Naive thymus-derived CD8-positive, alpha-beta T cell (primary cell): ENCODE data around the gene DMC1. TPM values are rescaled to one million over a fixed set of nuclear protein-coding genes. Genes with fewer than 3 reads are reported as not detected.
"Not testable (repeated sequence)": the region's sequence is repeated elsewhere in the genome, so short reads cannot be mapped to it uniquely, and the experiment has no call there.

Source experiments
- ATAC-seq, 2 donors: fragments of 150-1000 bp; cut with Tn5 transposase in 1 of 2; sonication (Bioruptor Pico), chemical (Tn5 transposase) in 1 of 2; 1 replicate in 1 of 2; 2 replicates in 1 of 2; pipeline ENCODE4 v1.10.0; 2021; ENCODE audit warnings: mild to moderate bottlenecking in 2 of 2, moderate library complexity in 2 of 2
- POLR2A ChIA-PET: fragments of 350-600 bp; sonication (Branson Sonifier 250); formaldehyde crosslinking; loops from one replicate; lab custom pipeline; 2021; ENCODE audit warnings: antibody characterized with exemption; lab: Charles Lee
- DNase-seq, 10 donors: peaks; one replicate each; pipeline versions ENCODE4 v3.0.0 to v3.0.0-alpha.2; 2020 to 2022
- H3K27ac Mint-ChIP-seq, 10 donors: one replicate each; pipeline ENCODE4 v1.8.0; 2020 to 2022; ENCODE audit warnings: mild to moderate bottlenecking in 10 of 10, mixed read lengths in 10 of 10, moderate library complexity in 4 of 10, inconsistent platforms in 1 of 10
- H3K27me3 Mint-ChIP-seq, 5 donors: one replicate each; pipeline ENCODE4 v1.8.0; 2021 to 2022; ENCODE audit warnings: mixed read lengths in 5 of 5
- H3K36me3 Mint-ChIP-seq, 3 donors: one replicate each; pipeline ENCODE4 v1.8.0; 2020 to 2022; ENCODE audit warnings: mixed read lengths in 3 of 3, mild to moderate bottlenecking in 2 of 3, inconsistent platforms in 1 of 3
- H3K4me1 Mint-ChIP-seq, 4 donors: one replicate each; pipeline ENCODE4 v1.8.0; 2021 to 2022; ENCODE audit warnings: mixed read lengths in 4 of 4
- H3K4me3 Mint-ChIP-seq, 10 donors: one replicate each; pipeline ENCODE4 v1.8.0; 2020 to 2022; ENCODE audit warnings: mild to moderate bottlenecking in 10 of 10, mixed read lengths in 10 of 10, moderate library complexity in 6 of 10, inconsistent platforms in 1 of 10
- H3K9me3 Mint-ChIP-seq, 9 donors: one replicate each; pipeline ENCODE4 v1.8.0; 2020 to 2022; ENCODE audit warnings: mixed read lengths in 9 of 9, mild to moderate bottlenecking in 3 of 9, inconsistent platforms in 1 of 9, moderate library complexity in 1 of 9
- polyA plus RNA-seq, 3 donors: library from polyadenylated mRNA; unstranded; fragments of 300-500 nt; fragmentation: Illumina TruSeq; gene quantifications; one replicate each; pipeline ENCODE4 v1.2.3, GENCODE V29; 2021
- total RNA-seq, 8 experiments: library from RNA in 2 of 8; stranded (reverse) in 2 of 8; gene quantifications; one replicate each; pipeline ENCODE4 v1.2.3 and lab custom pipeline; 2021 to 2026

The DMC1 gene
- total and polyA plus RNA-seq, 5 experiments from 2014 or later = 0.73 TPM; not detected in 4

DNA sequence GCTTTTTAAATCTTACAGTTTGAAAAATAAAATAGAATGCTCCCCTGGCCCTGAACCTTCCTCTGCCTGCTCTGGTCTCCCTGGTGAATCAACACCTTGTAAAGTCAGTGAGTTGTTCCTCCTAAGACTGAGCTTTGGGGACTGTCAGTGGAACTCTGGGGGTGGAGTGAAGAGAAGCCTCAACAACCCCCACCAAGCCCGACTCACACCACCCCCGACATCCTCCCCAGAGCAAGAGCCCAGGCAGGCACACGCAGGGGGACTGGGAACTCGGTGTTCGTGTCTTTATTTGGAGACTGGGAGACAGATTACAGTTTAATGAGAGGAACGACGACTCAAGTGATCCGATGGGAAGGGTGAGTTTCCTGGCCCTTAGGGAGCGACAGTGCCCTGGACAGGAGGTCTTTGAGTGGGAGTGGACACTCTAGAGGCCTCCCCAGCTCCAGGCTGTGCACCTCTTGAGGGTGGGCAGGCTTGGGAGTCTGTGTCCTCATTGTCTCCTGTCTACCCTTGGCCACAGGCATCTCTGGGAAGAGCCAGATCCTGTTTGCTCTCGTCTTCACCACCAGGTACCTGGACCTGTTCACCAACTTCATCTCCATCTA lies 95.9 kb downstream of the DMC1 start:
- Mint-ChIP-seq H3K4me1 (peaks cover 0 to 15% (median 5%) of the 10 kb centered on the region in 4 donors), H3K27ac (peak overlapping the region in 2 of 10 donors; percentile 29 to 55), H3K27me3 (peaks cover 0 to 4% (median 0%) of the 10 kb centered on the region in 5 donors), H3K4me3 (no peak overlapping the region), H3K9me3 (no peaks in the 10 kb centered on the region), H3K36me3 (peaks cover 0 to 2% (median 0%) of the 10 kb centered on the region in 3 donors)
- ATAC-seq (no peak), DNase-seq (no peak)
- POLR2A ChIA-PET = no interaction called here

DNA sequence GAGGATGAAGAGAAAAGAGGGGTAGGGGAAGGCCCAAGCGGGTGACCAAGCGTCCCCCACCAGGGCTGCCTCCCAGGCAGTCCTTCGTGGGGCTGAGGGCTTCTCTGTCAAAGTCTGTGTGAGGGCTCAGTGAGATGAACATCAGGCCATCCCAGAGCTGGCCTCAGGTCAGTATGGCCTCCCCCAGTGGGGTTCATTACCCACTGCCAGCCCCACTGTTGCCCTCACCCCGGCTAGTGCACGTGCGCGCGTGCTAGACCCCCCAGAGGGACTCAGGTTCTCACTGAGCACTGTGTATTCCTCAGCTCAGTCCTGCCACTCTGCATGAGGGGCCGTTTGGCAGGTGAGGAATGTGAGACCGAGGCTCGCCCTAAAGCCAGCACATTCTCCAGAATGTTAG lies 98.7 kb downstream of the DMC1 start:
- Mint-ChIP-seq H3K9me3 (no peaks in the 10 kb centered on the region), H3K4me1 (peaks cover 5 to 22% (median 15%) of the 10 kb centered on the region in 4 donors), H3K27ac (no peak overlapping the region), H3K27me3 (peaks cover 2 to 15% (median 13%) of the 10 kb centered on the region in 5 donors), H3K36me3 (peaks cover 0 to 2% (median 0%) of the 10 kb centered on the region in 3 donors), H3K4me3 (no peak overlapping the region)
- ATAC-seq (no peak), DNase-seq (peak in 1 of 10 donors; percentile 56)
- POLR2A ChIA-PET = no interaction called here

DNA sequence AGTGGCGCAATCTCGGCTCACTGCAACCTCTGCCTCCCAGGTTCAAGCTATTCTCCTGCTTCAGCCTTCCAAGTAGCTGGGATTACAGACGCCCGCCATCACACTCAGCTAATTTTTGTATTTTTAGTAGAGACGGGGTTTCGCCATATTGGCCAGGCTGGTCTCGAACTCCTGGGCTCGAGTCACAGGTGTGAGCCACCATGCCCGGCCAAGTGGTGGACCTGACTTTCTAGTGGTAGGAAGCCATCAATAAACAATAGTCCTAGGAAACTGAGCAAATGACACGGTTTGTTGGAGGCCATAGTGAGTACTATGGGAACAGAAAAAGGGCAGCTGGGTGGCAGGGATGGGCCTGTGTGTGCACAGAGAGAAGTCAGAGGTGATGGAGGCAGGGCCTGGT lies 99.8 kb downstream of the DMC1 start:
- POLR2A ChIA-PET = interaction anchor here (0.6 kb wide), 1 partner anchor 52 kb away, joined by 8 read pairs; no protein-coding TSS in a partner anchor
- ATAC-seq, H3K9me3 Mint-ChIP-seq, H3K36me3 Mint-ChIP-seq, DNase-seq: not testable (repeated sequence)
- Mint-ChIP-seq H3K4me3 (peak overlapping the region in 2 of 10 donors; percentile 19 to 36), H3K27ac (peak overlapping the region in 1 of 10 donors; percentile 59), H3K4me1 (peaks cover 5 to 17% (median 13%) of the 10 kb centered on the region in 4 donors), H3K27me3 (peaks cover 2 to 26% (median 13%) of the 10 kb centered on the region in 5 donors)

- H3K27ac Mint-ChIP-seq = no peak overlapping the region
- POLR2A ChIA-PET = interaction anchor here (1.4 kb wide), 1 partner anchor 15 kb away, joined by 3 read pairs; no protein-coding TSS in a partner anchor
Observed at GRCh38 chr22:38469306-38469781, 100.6 kb downstream of the DMC1 start.

More at GRCh38 chr22:38469306-38469781, 100.6 kb downstream of the DMC1 start:
- Mint-ChIP-seq H3K9me3 (no peaks in the 10 kb centered on the region), H3K4me3 (peak overlapping the region in 1 of 10 donors; percentile 63), H3K27me3 (peaks cover 2 to 30% (median 14%) of the 10 kb centered on the region in 5 donors), H3K4me1 (peaks cover 5 to 15% (median 12%) of the 10 kb centered on the region in 4 donors), H3K36me3 (peaks cover 0 to 2% (median 0%) of the 10 kb centered on the region in 3 donors)
- ATAC-seq (no peak), DNase-seq (no peak)

Other genes with a start within 250 kb of the DMC1 start
- gene KCNJ4, start 115.0 kb downstream of the DMC1 start, total RNA-seq = not detected
- not detected for gene KCNJ4, start 115.0 kb downstream of the DMC1 start, polyA plus RNA-seq
- not detected for gene KDELR3, start 102.1 kb downstream of the DMC1 start, total RNA-seq
- under 1 TPM in 2 of 3 donors, not detected in 1; 0.11 to 0.28 TPM for gene KDELR3, start 102.1 kb downstream of the DMC1 start, polyA plus RNA-seq
- 1,000 to 10,000 TPM; 1,031 to 1,044 TPM for gene DDX17, start 63.9 kb downstream of the DMC1 start, total RNA-seq
- 10 to 100 TPM; 27.3 to 38.7 (median 28.2) TPM for gene DDX17, start 63.9 kb downstream of the DMC1 start, polyA plus RNA-seq
- gene FAM227A, start 86.2 kb upstream of the DMC1 start, total RNA-seq = under 1 TPM; 0.29 to 0.96 TPM
- not detected for gene FAM227A, start 86.2 kb upstream of the DMC1 start, polyA plus RNA-seq
- 10 to 100 TPM; 33.2 to 36.7 TPM for gene CBY1, start 86.5 kb upstream of the DMC1 start, total RNA-seq
- 10 to 100 TPM in 2 of 3 donors, 1 to 10 TPM in 1; 4.3 to 11.6 (median 11.2) TPM for gene CBY1, start 86.5 kb upstream of the DMC1 start, polyA plus RNA-seq
- gene TOMM22, start 111.8 kb upstream of the DMC1 start, total RNA-seq = 10 to 100 TPM; 56.1 to 60.9 TPM
- 10 to 100 TPM; 67.2 to 79.3 (median 75.9) TPM for gene TOMM22, start 111.8 kb upstream of the DMC1 start, polyA plus RNA-seq
- gene JOSD1, start 130.8 kb upstream of the DMC1 start, total RNA-seq = 10 to 100 TPM; 50.5 to 52.6 TPM
- 1 to 10 TPM; 6.7 to 8.2 (median 7.8) TPM for gene JOSD1, start 130.8 kb upstream of the DMC1 start, polyA plus RNA-seq
- 10 to 100 TPM; 64.6 to 73.3 TPM for gene GTPBP1, start 135.8 kb upstream of the DMC1 start, total RNA-seq
- gene GTPBP1, start 135.8 kb upstream of the DMC1 start, polyA plus RNA-seq = 10 to 100 TPM; 17.2 to 29.3 (median 22.6) TPM
- 1,000 to 10,000 TPM; 1,061 to 1,073 TPM for gene SUN2, start 185.8 kb upstream of the DMC1 start, total RNA-seq
- gene SUN2, start 185.8 kb upstream of the DMC1 start, polyA plus RNA-seq = 100 to 1,000 TPM; 491 to 802 (median 518) TPM
- 10 to 100 TPM in 1 of 2 experiments, 1 to 10 TPM in 1; 9.3 to 11.5 TPM for gene DNAL4, start 224.0 kb upstream of the DMC1 start, total RNA-seq
- gene DNAL4, start 224.0 kb upstream of the DMC1 start, polyA plus RNA-seq = 10 to 100 TPM; 11.2 to 14.7 (median 13.1) TPM